HepG2 (cell line): Measurements from ENCODE around the gene OR6C76. TPM values are rescaled to one million over a fixed set of nuclear protein-coding genes. Genes with fewer than 3 reads are reported as not detected.
"Not testable (repeated sequence)": the region's sequence is repeated elsewhere in the genome, so short reads cannot be mapped to it uniquely, and the experiment has no call there.

Source experiments
- ATAC-seq: fragments of 200-7000 bp; cut with Tn5 transposase; 3 replicates; pipeline ENCODE4 v1.9.1; 2020; ENCODE audit warnings: mild to moderate bottlenecking, moderate library complexity
- BruUV-seq: library from RNA; stranded (reverse); fragments of 400-500 nt; replicated peaks from 2 replicates; lab custom pipeline; 2021; lab: Mats Ljungman, UMichigan
- CTCF ChIA-PET: fragments of 300-600 bp; formaldehyde crosslinking; extraction: SDS; loops from one replicate; lab custom pipeline; 2021; ENCODE audit warnings: low total read pairs, inconsistent platforms, low intra/inter-chr PET ratio; lab: Yijun Ruan, JAX
- POLR2A ChIA-PET: fragments of 350-600 bp; sonication (Branson Sonifier 250); formaldehyde crosslinking; loops from one replicate; lab custom pipeline; 2020; ENCODE audit warnings: antibody characterized with exemption, inconsistent platforms; lab: Yijun Ruan, JAX
- DNase-seq: peaks from one replicate; pipeline ENCODE4 v3.0.0-alpha.2; 2015; ENCODE audit warnings: low spot score
- FAIRE-seq: peaks from 3 replicates; lab custom pipeline; 2011; peaks lifted over from hg19 to GRCh38; lab: Jason Lieb, UNC
- H2AFZ ChIP-seq: one replicate; pipeline ENCODE4 v1.6.1; 2011; ENCODE audit warnings: low read length, inconsistent platforms
- H3K27ac ChIP-seq: fragments of 300-600 bp; 3 replicates; pipeline ENCODE4 v1.8.0; 2011; ENCODE audit warnings: mixed run types, mild to moderate bottlenecking, mixed read lengths, low read length, inconsistent platforms; ENCODE audit not compliant: insufficient read depth; ENCODE audit errors: extremely low read length
- H3K27me3 ChIP-seq, 2 experiments: fragments of 200-600 bp in 1 of 2; 2 replicates in 1 of 2; 3 replicates in 1 of 2; pipeline versions ENCODE4 v1.6.0 to v1.8.0; 2011; ENCODE audit warnings: low read length in 2 of 2, mild to moderate bottlenecking in 2 of 2, moderate library complexity in 2 of 2, inconsistent platforms in 1 of 2; ENCODE audit not compliant: insufficient read depth in 2 of 2, control insufficient read depth in 1 of 2
- H3K36me3 ChIP-seq, 2 experiments: fragments of 200-600 bp in 1 of 2; replicated peaks in 1 of 2; 2 replicates in 1 of 2; 3 replicates in 1 of 2; pipeline versions ENCODE4 v1.5.1 to v1.8.0; 2011; ENCODE audit warnings: low read length in 2 of 2, inconsistent platforms in 1 of 2; ENCODE audit not compliant: insufficient read depth in 2 of 2, control insufficient read depth in 1 of 2
- H3K4me1 ChIP-seq: 2 replicates; pipeline ENCODE4 v1.5.1; 2012; ENCODE audit warnings: low read length, inconsistent platforms; ENCODE audit not compliant: insufficient read depth
- H3K4me2 ChIP-seq: 2 replicates; pipeline ENCODE4 v1.6.0; 2011; ENCODE audit warnings: low read depth, low read length, inconsistent platforms
- H3K4me3 ChIP-seq, 3 experiments: fragments of 200-600 bp in 1 of 3; sonication (generic), shearing (Covaris generic) in 1 of 3; replicated peaks in 1 of 3; 2 replicates each; pipeline ENCODE4 v1.5.1; 2011 to 2016; ENCODE audit warnings: low read length in 3 of 3, inconsistent platforms in 2 of 3, low read depth in 2 of 3, mild to moderate bottlenecking in 2 of 3, control low read depth in 1 of 3, mixed read lengths in 1 of 3; ENCODE audit not compliant: insufficient read depth in 1 of 3
- H3K79me2 ChIP-seq: one replicate; pipeline ENCODE4 v1.6.1; 2011; ENCODE audit warnings: low read length, inconsistent platforms; ENCODE audit not compliant: insufficient read depth
- H3K9ac ChIP-seq: 2 replicates; pipeline ENCODE4 v1.6.0; 2011; ENCODE audit warnings: mild to moderate bottlenecking, low read depth, low read length, inconsistent platforms; ENCODE audit not compliant: insufficient read depth
- H3K9me3 ChIP-seq: 2 replicates; pipeline ENCODE4 v1.5.1; 2012; ENCODE audit warnings: mild to moderate bottlenecking, low read length
- H4K20me1 ChIP-seq: 2 replicates; pipeline ENCODE4 v1.6.0; 2011; ENCODE audit warnings: inconsistent platforms, mild to moderate bottlenecking, low read length, moderate library complexity; ENCODE audit not compliant: insufficient read depth
- MAFF ChIP-seq: IDR thresholded peaks from 2 replicates; pipeline ENCODE4 v1.6.1; 2011; ENCODE audit warnings: low read depth, low read length, improper control_type of control experiment
- MAFK ChIP-seq, 2 experiments: IDR thresholded peaks in 1 of 2; conservative IDR thresholded peaks in 1 of 2; 2 replicates each; pipeline ENCODE4 v1.6.1; 2011; ENCODE audit warnings: improper control_type of control experiment in 2 of 2, low read length in 2 of 2
- ZSCAN30 ChIP-seq: sonication (generic); formaldehyde crosslinking; IDR thresholded peaks from 2 replicates; pipeline ENCODE4 v1.5.0; 2020; ENCODE audit warnings: mild to moderate bottlenecking, missing genetic modification reagents
- WGBS: methylation state at CpG from one replicate; pipeline ENCODE4 v1.1.6; 2017; ENCODE audit warnings: low lambda C conversion rate; 5-methylcytosine and 5-hydroxymethylcytosine counted together
- in situ Hi-C: cut with HindIII; loops from 2 replicates; pipeline ENCODE4 v1.10.0; 2017; ENCODE audit warnings: low pct_unique_long_range_greater_than_20kb; ENCODE audit not compliant: extremely low pct_ligation_motif_present
- intact Hi-C: fragments of 100-400 bp; cut with micrococcal nuclease; formaldehyde crosslinking; loops from one replicate; pipeline ENCODE4 v1.10.0; 2022; ENCODE audit not compliant: unreplicated experiment
- polyA plus RNA-seq, 8 experiments: library from polyadenylated mRNA; depleted of rRNA in 3 of 8; stranded (reverse) in 7 of 8; unstranded in 1 of 8; fragments of >200 nt; fragmentation: Illumina TruSeq in 4 of 8; extraction: Trizol in 4 of 8; gene quantifications; 2 replicates each; pipeline versions ENCODE4 v1.2.1 to v1.2.3, GENCODE V29; 2011 to 2016; ENCODE audit warnings: low read depth in 4 of 8, missing spikeins in 1 of 8, mixed read lengths in 1 of 8; ENCODE audit not compliant: insufficient read depth in 1 of 8
- total RNA-seq, 5 experiments: library from RNA; depleted of rRNA; stranded (reverse); fragments of >200 nt; fragmentation: Illumina TruSeq; extraction: Trizol; gene quantifications; 2 replicates each; pipeline ENCODE4 v1.2.3, GENCODE V29; 2016; ENCODE audit warnings: low read depth in 1 of 5
- TF ChIP-seq, protein P1 (sequence below): sonication (generic); formaldehyde crosslinking; IDR thresholded peaks from 2 replicates; pipeline ENCODE4 v1.5.0; 2020; ENCODE audit warnings: mild to moderate bottlenecking, missing genetic modification reagents, borderline replicate concordance
- TF ChIP-seq, protein P2 (sequence below): sonication (generic); formaldehyde crosslinking; IDR thresholded peaks from 2 replicates; pipeline ENCODE4 v1.8.0; 2023; ENCODE audit warnings: mild to moderate bottlenecking, missing genetic modification reagents

OR6C76 gene
- total and polyA plus RNA-seq, 2 of the 13 experiments (the other 11 are each of a cell fraction or from before 2014, with no cell fraction given) = not detected

GRCh38 chr12:55407866-55408265 is 18.2 kb upstream of the OR6C76 start (continued):
- TF ChIP-seq, protein P1, sequence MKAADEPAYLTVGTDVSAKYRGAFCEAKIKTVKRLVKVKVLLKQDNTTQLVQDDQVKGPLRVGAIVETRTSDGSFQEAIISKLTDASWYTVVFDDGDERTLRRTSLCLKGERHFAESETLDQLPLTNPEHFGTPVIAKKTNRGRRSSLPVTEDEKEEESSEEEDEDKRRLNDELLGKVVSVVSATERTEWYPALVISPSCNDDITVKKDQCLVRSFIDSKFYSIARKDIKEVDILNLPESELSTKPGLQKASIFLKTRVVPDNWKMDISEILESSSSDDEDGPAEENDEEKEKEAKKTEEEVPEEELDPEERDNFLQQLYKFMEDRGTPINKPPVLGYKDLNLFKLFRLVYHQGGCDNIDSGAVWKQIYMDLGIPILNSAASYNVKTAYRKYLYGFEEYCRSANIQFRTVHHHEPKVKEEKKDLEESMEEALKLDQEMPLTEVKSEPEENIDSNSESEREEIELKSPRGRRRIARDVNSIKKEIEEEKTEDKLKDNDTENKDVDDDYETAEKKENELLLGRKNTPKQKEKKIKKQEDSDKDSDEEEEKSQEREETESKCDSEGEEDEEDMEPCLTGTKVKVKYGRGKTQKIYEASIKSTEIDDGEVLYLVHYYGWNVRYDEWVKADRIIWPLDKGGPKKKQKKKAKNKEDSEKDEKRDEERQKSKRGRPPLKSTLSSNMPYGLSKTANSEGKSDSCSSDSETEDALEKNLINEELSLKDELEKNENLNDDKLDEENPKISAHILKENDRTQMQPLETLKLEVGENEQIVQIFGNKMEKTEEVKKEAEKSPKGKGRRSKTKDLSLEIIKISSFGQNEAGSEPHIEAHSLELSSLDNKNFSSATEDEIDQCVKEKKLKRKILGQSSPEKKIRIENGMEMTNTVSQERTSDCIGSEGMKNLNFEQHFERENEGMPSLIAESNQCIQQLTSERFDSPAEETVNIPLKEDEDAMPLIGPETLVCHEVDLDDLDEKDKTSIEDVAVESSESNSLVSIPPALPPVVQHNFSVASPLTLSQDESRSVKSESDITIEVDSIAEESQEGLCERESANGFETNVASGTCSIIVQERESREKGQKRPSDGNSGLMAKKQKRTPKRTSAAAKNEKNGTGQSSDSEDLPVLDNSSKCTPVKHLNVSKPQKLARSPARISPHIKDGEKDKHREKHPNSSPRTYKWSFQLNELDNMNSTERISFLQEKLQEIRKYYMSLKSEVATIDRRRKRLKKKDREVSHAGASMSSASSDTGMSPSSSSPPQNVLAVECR = no peak
- TF ChIP-seq, protein P2, sequence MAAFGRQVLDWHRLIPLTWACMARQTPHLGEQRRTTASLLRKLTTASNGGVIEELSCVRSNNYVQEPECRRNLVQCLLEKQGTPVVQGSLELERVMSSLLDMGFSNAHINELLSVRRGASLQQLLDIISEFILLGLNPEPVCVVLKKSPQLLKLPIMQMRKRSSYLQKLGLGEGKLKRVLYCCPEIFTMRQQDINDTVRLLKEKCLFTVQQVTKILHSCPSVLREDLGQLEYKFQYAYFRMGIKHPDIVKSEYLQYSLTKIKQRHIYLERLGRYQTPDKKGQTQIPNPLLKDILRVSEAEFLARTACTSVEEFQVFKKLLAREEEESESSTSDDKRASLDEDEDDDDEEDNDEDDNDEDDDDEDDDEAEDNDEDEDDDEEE (CRISPR knock-in tag) = no peak
- TF ChIP-seq ZSCAN30 (CRISPR knock-in tag) = no peak

DNA sequence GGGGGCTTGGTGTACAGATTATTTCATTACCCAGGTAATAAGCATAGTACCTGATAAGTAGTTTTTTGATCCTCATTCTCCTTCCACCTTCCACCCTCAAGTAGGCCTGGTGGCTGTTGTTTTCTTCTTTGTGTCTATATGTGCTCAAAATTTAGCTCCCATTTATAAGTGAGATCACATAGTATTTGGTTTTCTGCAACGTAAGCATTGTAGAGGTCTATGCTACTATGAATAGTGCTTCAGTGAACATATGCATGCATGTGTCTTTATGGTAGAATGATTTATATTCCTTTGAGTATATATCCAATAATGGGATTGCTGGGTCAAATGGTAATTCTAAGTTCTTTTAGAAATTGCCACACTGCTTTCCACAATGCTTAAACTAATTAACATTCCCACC is 16.9 kb upstream of the OR6C76 start:
- FAIRE-seq, CTCF ChIA-PET, H4K20me1 ChIP-seq, H3K79me2 ChIP-seq, BruUV-seq, H2AFZ ChIP-seq, H3K27ac ChIP-seq, H3K9me3 ChIP-seq, H3K36me3 ChIP-seq, in situ Hi-C loops, intact Hi-C loops, H3K4me2 ChIP-seq, H3K4me3 ChIP-seq, H3K27me3 ChIP-seq, ATAC-seq, H3K9ac ChIP-seq, DNase-seq, POLR2A ChIA-PET, H3K4me1 ChIP-seq: not testable (repeated sequence)
- 0% methylated on average over 1 of the region's 1 CpG for WGBS
- TF ChIP-seq MAFF (peak; percentile 73), MAFK (conservative IDR thresholded peaks at IDR 0.05 in 1 of 2, IDR thresholded peaks at IDR 0.05 in 1 of 2; ENCODE audit: low read length in 2 of 2) (peak; percentile 58 to 83)

- H4K20me1 ChIP-seq, BruUV-seq, H3K36me3 ChIP-seq, POLR2A ChIA-PET, H3K4me3 ChIP-seq, CTCF ChIA-PET, H3K9me3 ChIP-seq, H3K4me1 ChIP-seq, in situ Hi-C loops, H2AFZ ChIP-seq, H3K79me2 ChIP-seq, ATAC-seq, H3K9ac ChIP-seq, DNase-seq, intact Hi-C loops, H3K27me3 ChIP-seq, H3K4me2 ChIP-seq, H3K27ac ChIP-seq: not testable (repeated sequence)
- peak; percentile 43 for FAIRE-seq
- 80% methylated on average over 15 of the region's 15 CpGs for WGBS
Measured at GRCh38 chr12:55412138-55412537, 13.9 kb upstream of the OR6C76 start.
